ENCODE measurements around the gene OR2M3. TPM values are rescaled to one million over a fixed set of nuclear protein-coding genes. Genes with fewer than 3 reads are reported as not detected.

Gene OR2M3
- not detected in 2 replicates for total RNA-seq

GRCh38 chr1:248196965-248197364 lies at the start of gene OR2M3:
Gene OR2M3, plus strand, starts transcription at chr1:248197265. Its CDS starts 5,803 bp downstream, at chr1:248203068.

GRCh38 chr1:248174521-248174920 lies 22.5 kb upstream of the OR2M3 start, which contains the start of gene OR2M2:
Gene OR2M2, plus strand, starts transcription at chr1:248174821. Its CDS starts 5,165 bp downstream, at chr1:248179986.

GRCh38 chr1:248231117-248231516 lies 34.1 kb downstream of the OR2M3 start, which contains the start of gene OR2M4:
Gene OR2M4, plus strand, starts transcription at chr1:248231417. Its CDS starts 7,512 bp downstream, at chr1:248238929.

Other genes with a start within 250 kb of the OR2M3 start
- not detected in 2 replicates for gene OR2L8, start 248.4 kb upstream of the OR2M3 start, total RNA-seq
- gene OR2AK2, start 232.0 kb upstream of the OR2M3 start, total RNA-seq, result not detected in 2 replicates
- not detected in 2 replicates for gene OR2L5, start 183.6 kb upstream of the OR2M3 start, total RNA-seq
- not detected in 2 replicates for gene OR2L2, start 167.2 kb upstream of the OR2M3 start, total RNA-seq
- not detected in 2 replicates for gene OR2L3, start 150.4 kb upstream of the OR2M3 start, total RNA-seq
- gene OR2L13, start 102.1 kb upstream of the OR2M3 start, total RNA-seq, result not detected in 2 replicates
- gene OR2M5, start 52.1 kb upstream of the OR2M3 start, total RNA-seq, result not detected in 2 replicates
- gene OR2M2, start 22.4 kb upstream of the OR2M3 start, total RNA-seq, result not detected in 2 replicates
- not detected in 2 replicates for gene OR2M4, start 34.2 kb downstream of the OR2M3 start, total RNA-seq
- not detected in 2 replicates for gene OR2T33, start 80.7 kb downstream of the OR2M3 start, total RNA-seq
- not detected in 2 replicates for gene OR2T12, start 106.2 kb downstream of the OR2M3 start, total RNA-seq
- gene OR2M7, start 127.3 kb downstream of the OR2M3 start, total RNA-seq, result not detected in 2 replicates
- gene OR14C36, start 151.5 kb downstream of the OR2M3 start, total RNA-seq, result not detected in 2 replicates
- gene OR2T4, start 164.4 kb downstream of the OR2M3 start, total RNA-seq, result not detected in 2 replicates
- not detected in 2 replicates for gene OR2T6, start 178.5 kb downstream of the OR2M3 start, total RNA-seq
- gene OR2T1, start 205.8 kb downstream of the OR2M3 start, total RNA-seq, result not detected in 2 replicates
- not detected in 2 replicates for gene OR2T2, start 248.4 kb downstream of the OR2M3 start, total RNA-seq

All from myometrial cell (primary cell).